ENCODE data around the gene VEGFD.

- TF ChIP-seq CTCF (IDR thresholded peaks at IDR 0.05) (no peak), POLR2A (IDR thresholded peaks at IDR 0.05) (no peak), POLR2AphosphoS5 (IDR thresholded peaks at IDR 0.05) (no peak)
These were observed 17.2 kb upstream of the VEGFD start for GRCh38 chrX:15401378-15401777.

Measured in prostate gland (tissue), 2 donors.